K562 (cell line): Measurements from ENCODE around the gene USP17L20. TPM values are rescaled to one million over a fixed set of nuclear protein-coding genes. Genes with fewer than 3 reads are reported as not detected.
"Not testable (repeated sequence)": the region's sequence is repeated elsewhere in the genome, so short reads cannot be mapped to it uniquely, and the experiment has no call there.

ENCODE experiments used
- ATAC-seq: fragments of 200-7000 bp; cut with Tn5 transposase; 3 replicates; pipeline ENCODE4 v1.9.1; 2020; ENCODE audit warnings: moderate library complexity
- BruUV-seq: library from RNA; stranded (reverse); fragments of 400-500 nt; replicated peaks from 2 replicates; lab custom pipeline; 2021; lab: Mats Ljungman, UMichigan
- CTCF ChIA-PET: fragments of 300-600 bp; formaldehyde crosslinking; extraction: SDS; loops from one replicate; lab custom pipeline; 2021; ENCODE audit warnings: low intra/inter-chr PET ratio; lab: Yijun Ruan, JAX
- POLR2A ChIA-PET: fragments of 300-600, 350-650 bp; sonication (Branson Sonifier 250); formaldehyde crosslinking; extraction: SDS; loops from one replicate; lab custom pipeline; 2021; ENCODE audit warnings: antibody characterized with exemption, inconsistent platforms; lab: Yijun Ruan, JAX
- DNase-seq, 4 experiments: peaks; one replicate each; pipeline versions ENCODE4 v3.0.0 to v3.0.0-alpha.2; 2011 to 2018; ENCODE audit warnings: low spot score in 3 of 4, mixed read lengths in 3 of 4; ENCODE audit errors: extremely low read depth in 1 of 4
- FAIRE-seq: peaks from 2 replicates; lab custom pipeline; 2011; peaks lifted over from hg19 to GRCh38; lab: Jason Lieb, UNC
- H2AFZ ChIP-seq: 2 replicates; pipeline ENCODE4 v1.6.0; 2011; ENCODE audit warnings: low read depth, low read length, control low read depth, inconsistent platforms
- H3K27ac ChIP-seq: fragments of 200-600 bp; 3 replicates; pipeline ENCODE4 v1.8.0; 2011; ENCODE audit warnings: low read depth, mild to moderate bottlenecking, control low read depth, inconsistent platforms, low read length, moderate library complexity, mixed read lengths; ENCODE audit errors: extremely low read depth
- H3K27me3 ChIP-seq, 2 experiments: fragments of 300-600 bp in 1 of 2; 2 replicates in 1 of 2; 3 replicates in 1 of 2; pipeline versions ENCODE4 v1.6.0 to v1.8.0; 2011; ENCODE audit warnings: inconsistent platforms in 2 of 2, low read length in 2 of 2, mild to moderate bottlenecking in 1 of 2, mixed read lengths in 1 of 2, moderate library complexity in 1 of 2; ENCODE audit not compliant: control insufficient read depth in 2 of 2, insufficient read depth in 2 of 2
- H3K36me3 ChIP-seq: fragments of 300-600 bp; 3 replicates; pipeline ENCODE4 v1.8.0; 2011; ENCODE audit warnings: mild to moderate bottlenecking, low read length, inconsistent platforms; ENCODE audit not compliant: control insufficient read depth, insufficient read depth
- H3K4me1 ChIP-seq, 2 experiments: fragments of 200-600 bp in 1 of 2; replicated peaks in 1 of 2; 2 replicates in 1 of 2; 3 replicates in 1 of 2; pipeline versions ENCODE4 v1.5.1 to v1.8.0; 2011; ENCODE audit warnings: inconsistent platforms in 2 of 2, low read length in 2 of 2, mild to moderate bottlenecking in 1 of 2, mixed read lengths in 1 of 2, moderate library complexity in 1 of 2; ENCODE audit not compliant: control insufficient read depth in 2 of 2, insufficient read depth in 2 of 2
- H3K4me2 ChIP-seq: 2 replicates; pipeline ENCODE4 v1.6.1; 2011; ENCODE audit warnings: low read length, control low read depth, inconsistent platforms, mixed read lengths; ENCODE audit not compliant: insufficient read depth
- H3K4me3 ChIP-seq: fragments of 200-600 bp; sonication (generic), shearing (Covaris generic); 2 replicates; pipeline ENCODE4 v1.5.1; 2016; ENCODE audit warnings: control low read depth, inconsistent platforms
- H3K79me2 ChIP-seq: fragments of 200-600 bp; 3 replicates; pipeline ENCODE4 v1.8.0; 2011; ENCODE audit warnings: low read length, inconsistent platforms; ENCODE audit not compliant: control insufficient read depth, insufficient read depth
- H3K9ac ChIP-seq, 2 experiments: 2 replicates each; pipeline versions ENCODE4 v1.6.0 to v1.6.1; 2011; ENCODE audit warnings: low read depth in 2 of 2, low read length in 2 of 2, control low read depth in 1 of 2, inconsistent platforms in 1 of 2, mild to moderate bottlenecking in 1 of 2, mixed read lengths in 1 of 2; ENCODE audit not compliant: insufficient read depth in 1 of 2
- H3K9me1 ChIP-seq: one replicate; pipeline ENCODE4 v1.6.0; 2011; ENCODE audit warnings: inconsistent platforms, mild to moderate bottlenecking, low read length, moderate library complexity; ENCODE audit not compliant: control insufficient read depth, insufficient read depth
- H3K9me3 ChIP-seq: replicated peaks from 2 replicates; pipeline ENCODE4 v1.5.1; 2011; ENCODE audit warnings: low read depth, low read length, inconsistent platforms; ENCODE audit not compliant: control insufficient read depth, insufficient read depth
- H4K20me1 ChIP-seq: replicated peaks from 2 replicates; pipeline ENCODE4 v1.6.1; 2011; ENCODE audit warnings: low read length, inconsistent platforms, mixed read lengths; ENCODE audit not compliant: control insufficient read depth, insufficient read depth
- WGBS: fragments of 100-300 bp; shearing (Covaris generic); methylation state at CpG from one replicate; pipeline ENCODE4 v1.1.6; 2016; ENCODE audit warnings: low coverage, mixed read lengths; ENCODE audit not compliant: insufficient coverage; ENCODE audit errors: missing lambda C conversion rate; 5-methylcytosine and 5-hydroxymethylcytosine counted together
- in situ Hi-C: fragments of 300-500 bp; cut with MboI; formaldehyde crosslinking; loops from 4 replicates; pipeline ENCODE4 v1.15.0; 2018; ENCODE audit warnings: inconsistent platforms, mixed read lengths
- intact Hi-C: fragments of 100-400 bp; cut with micrococcal nuclease; formaldehyde crosslinking; loops from 2 replicates; pipeline ENCODE4 v1.14.2; 2022
- polyA plus RNA-seq, 8 experiments: library from polyadenylated mRNA; depleted of rRNA in 4 of 8; stranded (reverse) in 5 of 8; unstranded in 3 of 8; fragments of >200 nt; fragmentation: Nextera tagmentation in 2 of 8; fragmentation: Illumina TruSeq in 1 of 8; extraction: Ambion mirVana in 2 of 8; extraction: Trizol in 1 of 8; gene quantifications; 2 replicates each; pipeline versions ENCODE4 v1.2.1 to v1.2.3, GENCODE V29; 2011 to 2014; ENCODE audit warnings: inconsistent platforms in 1 of 8, missing spikeins in 1 of 8
- total RNA-seq, 7 experiments: library from RNA; depleted of rRNA in 6 of 7; stranded (reverse); fragments of >200 nt in 6 of 7; fragmentation: Illumina TruSeq in 2 of 7; extraction: Trizol in 2 of 7; gene quantifications; 2 replicates each; pipeline versions ENCODE4 v1.2.1 to v1.2.3, GENCODE V29; 2011 to 2021; ENCODE audit warnings: low replicate concordance in 1 of 7

Gene USP17L20
- total and polyA plus RNA-seq, 9 of the 15 experiments (the other 6 are each of a cell fraction or from before 2014, with no cell fraction given), result not detected

- in situ Hi-C loops, H3K9me1 ChIP-seq, H3K4me2 ChIP-seq, POLR2A ChIA-PET, BruUV-seq, ATAC-seq, H3K79me2 ChIP-seq, CTCF ChIA-PET, H3K9me3 ChIP-seq, H4K20me1 ChIP-seq, H2AFZ ChIP-seq, H3K36me3 ChIP-seq, H3K9ac ChIP-seq, intact Hi-C loops, FAIRE-seq, H3K27ac ChIP-seq, H3K4me3 ChIP-seq, H3K4me1 ChIP-seq, H3K27me3 ChIP-seq, DNase-seq: not testable (repeated sequence)
- no CpG with 5 or more reads among the region's 15 CpGs for WGBS
These were observed 23.8 kb upstream of the USP17L20 start, which contains the start of gene USP17L15 for GRCh38 chr4:9234085-9234484. Gene USP17L15, plus strand, starts transcription at chr4:9234385. Its CDS starts 0 bp downstream, at chr4:9234385.

GRCh38 chr4:9238461-9238860, 19.5 kb upstream of the USP17L20 start:
- H3K36me3 ChIP-seq, H3K79me2 ChIP-seq, H2AFZ ChIP-seq, H3K4me2 ChIP-seq, H3K4me3 ChIP-seq, ATAC-seq, H3K9me1 ChIP-seq, H3K9me3 ChIP-seq, H3K27ac ChIP-seq, intact Hi-C loops, DNase-seq, H3K27me3 ChIP-seq, in situ Hi-C loops, CTCF ChIA-PET, FAIRE-seq, H3K9ac ChIP-seq, BruUV-seq, H4K20me1 ChIP-seq, H3K4me1 ChIP-seq, POLR2A ChIA-PET: not testable (repeated sequence)
- WGBS, result 0% methylated on average over 3 of the region's 12 CpGs

GRCh38 chr4:9243579-9243978, 14.3 kb upstream of the USP17L20 start, which contains the start of gene USP17L17:
Gene USP17L17, plus strand, starts transcription at chr4:9243879. Its CDS starts 0 bp downstream, at chr4:9243879.
- H3K27ac ChIP-seq, H3K4me2 ChIP-seq, CTCF ChIA-PET, H3K79me2 ChIP-seq, H3K9ac ChIP-seq, H3K27me3 ChIP-seq, BruUV-seq, H3K36me3 ChIP-seq, H3K9me1 ChIP-seq, H3K4me1 ChIP-seq, ATAC-seq, POLR2A ChIA-PET, intact Hi-C loops, H4K20me1 ChIP-seq, DNase-seq, H2AFZ ChIP-seq, FAIRE-seq, H3K9me3 ChIP-seq, H3K4me3 ChIP-seq: not testable (repeated sequence)
- 3% methylated on average over 5 of the region's 14 CpGs for WGBS
- in situ Hi-C loops, result loop anchor here (10.0 kb wide), 1 partner anchor 131 kb away; no protein-coding TSS in a partner anchor
